G401.6 (cell line): ENCODE data around the gene ETS1.

Experiments
- FAIRE-seq: peaks from 2 replicates; lab custom pipeline; 2012; peaks lifted over from hg19 to GRCh38; lab: Jason Lieb, UNC

The ETS1 gene

DNA sequence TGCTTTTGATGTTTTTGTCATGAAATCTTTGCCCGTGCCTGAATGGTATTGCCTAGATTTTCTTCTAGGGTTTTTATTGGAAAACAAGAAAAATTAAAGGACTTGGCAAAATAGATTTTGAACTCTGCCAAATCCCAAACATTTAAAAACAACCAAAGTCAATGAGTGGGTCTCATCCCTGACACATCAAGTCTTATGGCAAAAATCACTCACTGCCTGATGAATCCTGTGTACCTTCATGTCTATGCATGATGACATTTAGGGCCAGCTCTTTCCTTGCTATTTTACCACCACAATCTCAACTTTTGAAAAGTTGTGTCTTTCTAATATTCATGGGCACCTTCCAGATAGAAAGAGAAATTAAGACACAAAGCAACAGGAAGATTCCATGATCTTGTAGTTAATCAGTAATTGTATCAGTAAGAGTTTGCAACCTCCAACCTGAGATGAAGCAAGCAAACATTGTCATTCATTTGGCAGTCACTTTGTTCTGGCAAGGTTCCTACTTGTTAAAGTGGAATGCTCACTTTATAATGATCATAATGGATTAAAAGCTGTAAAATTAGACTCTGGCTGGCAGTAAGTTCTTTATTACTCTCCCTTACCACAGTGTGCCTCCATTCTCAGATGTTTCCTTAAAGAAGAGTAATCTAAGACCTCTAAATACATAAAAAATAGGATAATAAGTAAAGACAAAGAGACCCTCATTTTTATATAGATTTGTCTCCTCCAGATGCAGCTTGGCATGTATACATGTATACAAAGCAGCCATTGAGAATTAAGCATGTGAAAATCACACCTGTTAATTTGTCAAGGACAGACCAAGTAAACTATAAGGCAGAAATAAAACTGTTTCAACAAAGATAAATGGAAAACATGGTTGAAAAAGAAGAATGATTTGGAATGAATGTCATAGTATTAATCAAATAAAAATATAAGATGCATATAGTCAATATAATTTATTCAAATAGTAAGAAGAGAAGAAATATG is 51.6 kb downstream of the ETS1 start:
- FAIRE-seq, result no peak

DNA sequence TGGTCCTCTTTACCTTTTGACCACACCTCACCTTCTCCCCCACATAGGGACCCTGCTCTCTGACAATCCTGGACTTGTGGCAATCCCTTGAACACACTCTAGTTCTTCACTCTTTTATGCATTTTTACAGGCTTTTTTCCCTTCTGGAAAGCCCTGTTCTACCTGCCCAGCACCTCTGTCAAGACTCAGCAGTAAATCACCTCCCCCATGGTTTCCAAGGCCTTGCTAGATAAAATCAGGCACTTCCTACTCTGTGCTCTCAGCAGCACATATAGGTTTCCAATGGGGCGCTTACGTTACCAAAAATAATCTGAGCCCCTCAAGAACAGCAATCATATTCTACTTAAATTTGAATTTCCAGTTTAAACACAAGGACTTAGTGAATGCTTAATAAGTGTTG is 53.9 kb downstream of the ETS1 start:
- no peak for FAIRE-seq

DNA sequence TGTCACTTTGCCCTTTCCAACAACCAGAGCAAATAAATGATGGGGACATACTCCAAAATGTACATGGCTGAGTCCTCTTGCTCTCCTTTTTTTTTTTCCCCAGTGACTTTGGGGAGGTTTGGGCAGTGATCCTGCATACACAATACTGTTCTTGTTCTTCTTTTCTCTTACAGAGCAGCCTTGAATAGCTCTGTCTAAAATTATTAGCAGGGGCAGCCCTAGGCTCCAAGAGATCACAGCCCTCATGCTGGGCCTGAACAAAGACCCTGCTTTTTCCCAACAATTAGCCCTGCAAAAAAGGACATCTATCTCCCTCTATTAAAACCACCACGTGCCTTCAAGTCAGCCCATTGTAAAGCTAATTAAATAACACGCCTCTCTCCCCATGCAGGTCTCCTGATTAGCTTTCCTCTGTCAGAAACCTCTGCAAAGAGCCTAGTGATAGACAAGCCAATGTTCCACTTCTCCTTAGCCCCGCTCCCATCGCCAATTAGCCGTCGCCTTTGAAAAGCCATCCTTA is 54.7 kb downstream of the ETS1 start:
- FAIRE-seq, result no peak

DNA sequence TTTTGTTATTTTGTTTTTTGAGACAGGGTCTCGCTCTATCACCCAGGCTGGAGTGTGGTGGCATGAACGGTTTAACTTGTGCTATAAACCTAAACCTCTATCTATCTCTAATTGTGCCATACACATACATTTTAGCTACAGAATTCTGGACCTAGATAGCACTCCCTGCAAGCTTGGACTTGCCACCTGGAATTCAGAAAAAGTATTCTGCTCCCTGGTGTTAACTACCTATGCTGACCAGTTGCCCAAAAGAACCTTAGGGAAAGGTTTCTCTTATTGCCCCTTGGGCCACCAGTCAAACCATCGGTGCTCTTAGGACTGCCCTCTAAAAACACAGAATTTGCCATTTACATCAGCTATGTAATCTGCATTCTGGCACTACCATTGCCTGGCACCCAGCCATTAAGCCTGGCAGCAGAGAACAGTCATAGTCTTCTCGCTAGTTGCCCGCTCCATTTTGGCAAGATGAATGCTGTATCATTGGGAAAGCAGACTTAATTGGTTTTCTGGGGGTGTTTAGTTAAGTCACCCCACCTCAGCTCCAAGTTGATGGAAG is 55.3 kb downstream of the ETS1 start:
- FAIRE-seq, result no peak

DNA sequence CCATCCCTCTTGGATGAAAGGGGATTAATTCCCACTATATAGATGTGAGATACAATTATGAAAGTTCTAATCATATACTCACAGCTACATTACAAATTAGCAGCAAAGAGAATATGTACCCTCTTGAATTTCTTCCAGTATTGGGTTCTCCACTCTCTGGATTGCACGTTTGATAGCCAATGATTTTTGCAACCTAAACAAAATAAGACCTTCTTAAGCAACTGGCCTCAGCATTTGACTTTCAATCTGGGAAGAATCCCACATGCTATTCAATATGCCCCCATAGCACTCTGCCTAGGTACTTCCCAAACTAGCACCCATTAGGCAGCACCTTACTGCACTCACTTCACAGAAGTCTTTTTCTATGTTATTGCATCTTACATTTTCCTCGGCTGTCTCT is 55.8 kb downstream of the ETS1 start:
- FAIRE-seq, result no peak

DNA sequence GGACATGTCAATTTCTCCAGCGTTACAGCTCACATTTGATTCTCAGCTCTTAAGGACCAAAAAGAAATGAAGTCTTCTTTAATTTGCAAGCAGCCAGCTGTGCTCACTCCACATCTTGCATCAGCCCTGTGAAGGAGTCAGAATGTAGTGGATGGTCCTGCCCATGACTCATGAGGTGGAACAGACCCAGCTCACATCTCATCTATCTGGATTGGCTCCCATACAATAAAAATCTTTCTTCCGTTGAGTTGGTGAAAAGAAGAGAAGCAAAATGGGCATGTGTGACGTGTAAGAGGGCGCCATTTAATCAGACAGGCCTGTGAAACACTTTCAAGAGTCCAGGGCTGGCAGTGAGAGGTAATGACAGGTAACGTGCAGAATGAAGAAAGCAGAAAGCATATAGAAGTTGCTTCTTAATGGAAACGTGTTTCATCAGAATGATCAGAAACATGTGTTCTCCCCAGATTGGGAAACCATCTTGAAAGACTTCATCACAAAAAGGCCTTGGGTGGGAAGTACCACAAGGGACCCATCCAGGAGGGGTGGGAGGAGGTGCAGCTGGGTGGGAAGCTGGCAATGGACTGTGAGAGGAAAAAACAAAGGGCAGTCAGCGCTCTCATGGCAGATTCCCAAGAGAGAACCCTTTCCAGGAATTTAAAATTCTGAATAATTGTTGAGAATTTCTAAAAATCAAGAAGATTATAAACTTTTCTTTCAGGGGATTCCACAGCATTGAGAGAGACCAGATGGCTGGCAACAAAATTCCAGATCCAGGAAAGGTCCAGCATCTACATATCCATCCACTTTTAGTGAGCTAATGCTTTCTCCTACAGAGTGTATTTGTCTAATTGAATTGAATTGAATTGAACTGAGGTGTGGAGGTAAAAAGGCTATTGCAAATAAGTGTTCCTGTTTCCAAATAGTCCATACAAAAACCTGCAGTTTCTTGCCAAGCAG is 57.0 kb downstream of the ETS1 start:
- no peak for FAIRE-seq

DNA sequence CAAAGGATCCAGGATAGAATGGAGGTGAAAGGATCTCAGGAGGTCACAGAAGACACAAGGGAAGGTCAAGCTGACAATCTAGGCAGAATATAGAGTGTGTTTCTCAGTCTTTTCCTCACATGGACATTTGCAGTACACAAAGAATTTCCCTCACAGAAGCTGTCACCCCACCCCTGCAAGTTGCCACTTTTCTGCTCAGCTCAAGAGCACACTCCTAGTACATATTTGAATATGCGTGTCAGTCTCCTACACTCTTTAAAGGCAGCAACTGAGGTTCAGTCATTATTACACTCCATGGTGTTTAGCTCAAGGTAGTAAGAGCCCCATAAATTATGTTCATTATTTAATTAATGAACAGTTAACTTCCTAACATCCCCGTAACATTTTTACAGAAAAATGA is 59.1 kb downstream of the ETS1 start:
- no peak for FAIRE-seq

DNA sequence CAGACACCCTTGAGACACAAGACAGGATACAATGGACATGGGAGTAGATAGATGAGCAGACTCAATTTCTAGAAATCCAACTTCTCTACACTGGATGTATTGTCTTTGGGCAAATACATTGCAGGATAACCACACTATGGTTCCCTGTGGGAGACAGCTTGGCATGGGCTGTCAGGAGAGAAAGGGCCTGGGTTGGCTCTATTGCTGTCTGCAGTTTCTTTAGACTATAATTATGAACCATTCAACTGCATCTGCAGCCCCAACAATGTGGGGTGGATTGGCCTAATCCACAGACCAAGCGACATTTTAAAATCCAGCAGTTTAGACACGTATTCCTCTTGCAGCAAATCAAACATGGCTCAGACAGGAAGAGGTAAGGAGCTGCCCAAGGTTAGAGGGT is 60.3 kb downstream of the ETS1 start:
- FAIRE-seq, result no peak

DNA sequence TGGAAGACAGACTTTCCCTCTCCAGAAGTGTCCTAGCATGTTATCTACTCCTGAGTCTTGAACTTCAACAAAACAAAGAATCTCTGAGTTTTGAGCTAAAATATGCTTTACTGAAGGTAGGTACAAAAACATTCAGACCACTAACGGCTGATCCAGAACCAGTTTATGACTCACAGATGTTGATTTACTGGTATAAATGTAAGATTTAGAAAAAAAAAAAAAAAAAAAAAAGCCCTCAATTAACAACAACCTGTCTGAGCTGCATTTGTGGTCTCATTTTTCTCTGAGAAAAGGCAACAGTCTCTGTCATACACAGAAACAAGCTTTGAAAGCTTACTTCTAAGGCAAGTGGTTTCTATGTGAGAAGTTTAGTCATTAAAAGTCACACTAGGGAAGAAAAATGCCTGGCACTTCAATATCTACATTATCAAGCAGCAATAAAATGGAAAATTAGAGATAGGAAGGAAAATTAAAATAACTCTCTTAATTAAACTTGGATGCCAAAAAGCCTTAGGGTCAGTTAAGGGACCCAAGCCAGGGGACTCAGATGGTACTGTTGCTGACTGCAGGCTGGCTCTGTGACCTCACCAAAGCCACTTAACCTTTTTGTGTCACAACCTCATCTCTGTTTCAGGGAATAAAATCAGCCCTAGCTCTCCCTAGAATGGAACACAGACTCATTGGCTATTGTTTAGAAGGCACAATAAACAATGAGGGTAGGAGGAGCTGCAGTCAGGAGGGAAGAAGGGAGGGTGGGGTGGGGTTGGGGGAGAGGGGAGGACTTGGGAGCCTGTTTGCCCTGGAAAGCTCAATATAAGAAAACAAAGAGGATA is 61.7 kb downstream of the ETS1 start:
- no peak for FAIRE-seq

DNA sequence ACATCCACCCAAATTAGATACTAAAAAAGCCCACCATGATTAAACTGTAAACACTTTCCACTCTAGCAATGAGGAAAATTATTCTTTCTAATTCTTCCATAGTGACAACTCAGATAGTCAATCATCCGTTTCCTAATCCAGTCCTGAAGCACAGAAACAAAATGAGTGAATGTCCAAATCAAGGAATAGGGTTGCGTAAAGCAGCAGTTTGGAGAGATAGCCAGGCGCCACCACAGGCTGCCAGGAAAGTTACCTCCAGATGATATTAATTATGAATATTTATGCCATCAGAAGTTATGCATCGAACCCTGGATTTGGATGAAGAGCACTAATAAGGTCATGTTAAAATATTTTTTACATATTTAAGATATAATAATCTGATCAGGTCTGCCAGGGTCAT is 63.2 kb downstream of the ETS1 start:
- FAIRE-seq, result no peak

DNA sequence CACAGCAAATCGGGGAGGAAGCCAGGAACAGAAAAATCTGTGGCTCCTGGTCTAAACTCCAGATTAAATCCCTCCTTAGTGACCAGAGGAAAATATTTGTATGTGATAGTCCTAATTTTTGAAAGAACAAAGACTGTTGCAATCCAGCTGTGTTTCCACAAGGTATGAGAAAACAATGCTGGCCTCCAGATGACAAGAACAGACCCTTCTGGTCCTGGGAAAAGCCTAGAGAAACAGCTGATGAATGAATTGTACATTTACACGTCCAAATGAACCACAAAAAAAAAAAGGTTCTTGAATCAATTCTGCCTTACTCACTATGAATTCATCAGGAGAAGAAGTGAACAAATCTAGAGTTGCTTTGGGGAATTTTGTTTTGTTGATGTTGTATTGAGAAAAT is 63.7 kb downstream of the ETS1 start:
- no peak for FAIRE-seq

DNA sequence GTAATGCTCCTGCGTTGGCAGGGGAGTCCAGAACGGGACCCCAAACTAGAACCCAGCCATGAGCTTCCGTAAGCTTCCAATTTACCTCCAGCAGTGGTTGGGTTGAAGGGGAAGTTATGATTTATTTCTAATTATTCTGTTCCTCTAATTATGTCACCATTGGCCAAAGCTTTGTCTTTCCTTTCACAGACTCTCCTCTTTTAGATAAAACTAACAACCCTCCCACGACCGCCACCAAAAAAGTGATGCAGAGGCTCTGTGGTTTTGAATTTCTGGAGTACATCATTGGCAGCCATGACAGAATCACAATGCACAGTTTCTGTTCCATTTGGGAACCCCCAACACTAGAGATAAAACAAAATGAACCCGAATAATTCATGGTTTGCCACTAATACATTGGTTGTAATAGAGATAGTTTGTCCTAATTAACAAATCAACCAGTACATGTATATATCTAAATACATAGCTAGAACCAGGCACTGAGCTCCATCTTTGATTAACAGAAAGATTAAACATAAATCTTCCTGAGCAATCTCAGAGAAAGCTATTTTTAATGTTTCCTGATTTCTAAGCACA is 64.3 kb downstream of the ETS1 start:
- FAIRE-seq, result no peak

DNA sequence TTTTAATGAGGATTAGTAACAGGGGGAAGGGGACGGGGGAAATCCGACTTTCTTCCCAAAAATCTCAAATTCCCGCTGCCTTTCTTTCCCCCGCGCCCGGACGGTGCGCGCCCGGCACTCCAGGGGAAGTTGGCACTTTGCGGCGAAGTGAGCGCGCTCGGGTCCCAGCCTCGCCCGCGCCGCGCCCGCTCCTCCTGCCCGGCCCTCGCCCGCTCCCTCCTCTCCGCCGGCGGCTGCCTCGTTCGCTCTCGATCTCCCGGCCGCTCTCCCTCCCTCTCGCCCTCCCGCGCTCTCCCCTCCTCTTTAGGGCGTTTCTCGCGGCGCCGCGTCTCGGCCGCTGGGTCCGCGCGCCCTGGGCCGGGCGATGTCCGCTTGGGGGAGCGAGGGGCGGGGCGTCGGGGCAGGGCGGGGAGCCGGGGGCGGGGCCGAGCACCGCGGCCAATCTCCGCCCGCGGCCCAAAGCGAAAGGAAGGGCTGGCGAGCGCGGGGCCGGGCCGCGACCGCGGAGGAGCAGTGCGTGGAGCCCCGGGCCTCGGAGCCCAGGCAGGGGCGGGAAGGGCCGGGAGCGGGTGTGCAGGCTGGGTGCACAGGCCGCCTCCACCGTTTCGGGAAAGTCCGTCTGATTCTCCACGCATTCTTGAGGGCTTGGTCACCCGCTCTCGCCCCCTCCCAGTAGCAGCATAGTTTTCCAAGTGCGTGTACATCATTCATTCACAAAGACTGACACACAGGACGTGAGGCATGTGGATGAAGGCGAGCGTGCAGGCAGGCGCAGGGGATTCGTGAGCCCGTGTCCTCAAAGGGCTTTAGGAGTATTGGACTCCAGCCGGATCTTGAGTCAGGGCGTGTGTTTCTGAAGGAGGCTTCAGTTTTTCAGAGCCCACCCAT is 65.1 kb downstream of the ETS1 start:
- FAIRE-seq, result no peak

DNA sequence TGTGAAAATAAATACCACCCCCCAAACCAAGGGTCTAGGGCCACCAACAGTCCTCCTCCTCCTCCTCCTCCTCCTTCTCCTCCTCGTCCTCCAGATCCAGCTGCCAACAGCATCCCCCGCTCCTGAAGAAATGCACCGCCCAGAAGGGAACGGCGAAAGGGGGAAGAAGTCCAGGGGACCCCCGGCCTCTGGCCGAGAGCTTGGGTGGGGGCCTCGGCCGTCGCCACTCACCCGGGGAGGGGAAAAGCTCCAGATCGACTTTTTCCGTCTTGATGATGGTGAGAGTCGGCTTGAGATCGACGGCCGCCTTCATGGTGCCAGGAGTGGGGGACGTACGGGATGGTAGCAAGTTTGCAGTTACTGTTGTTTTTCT is 65.7 kb downstream of the ETS1 start:
- no peak for FAIRE-seq

DNA sequence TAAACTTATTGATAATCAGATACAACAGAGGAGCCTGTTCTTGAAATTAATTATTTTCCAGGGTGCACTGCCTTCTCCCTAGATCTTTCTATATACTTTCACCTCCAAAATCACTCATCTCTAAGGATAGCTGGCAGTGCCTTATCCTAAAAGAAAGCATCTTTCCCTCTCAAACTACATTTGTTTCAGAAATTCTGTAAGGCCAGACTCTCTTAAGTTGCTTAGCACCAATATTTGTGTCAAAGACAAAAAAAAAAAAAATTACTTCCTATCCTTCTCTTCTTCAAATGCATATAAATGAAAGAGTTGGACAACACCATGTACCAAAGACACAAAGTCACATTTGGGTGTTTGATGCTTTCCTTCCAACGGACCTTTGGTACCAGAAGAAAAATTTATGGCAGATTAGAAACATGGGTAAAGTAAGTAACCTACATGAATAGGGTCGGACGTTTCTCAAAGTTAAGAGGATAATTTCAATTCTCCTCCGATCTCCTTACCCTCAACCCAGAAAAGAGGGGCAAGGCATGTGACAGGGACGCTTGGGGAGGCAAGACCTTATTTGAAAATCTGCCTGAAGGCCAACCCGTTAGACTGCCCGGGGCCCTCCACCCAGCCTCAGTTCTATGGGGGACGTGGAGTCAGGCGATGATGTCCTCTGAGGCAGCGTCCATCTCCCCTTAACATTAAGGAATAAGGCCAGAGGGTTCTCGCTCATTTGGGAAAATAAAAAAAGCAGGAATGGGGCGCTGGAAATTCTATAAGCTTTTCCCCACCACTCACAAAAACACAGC is 66.3 kb downstream of the ETS1 start:
- FAIRE-seq, result no peak

DNA sequence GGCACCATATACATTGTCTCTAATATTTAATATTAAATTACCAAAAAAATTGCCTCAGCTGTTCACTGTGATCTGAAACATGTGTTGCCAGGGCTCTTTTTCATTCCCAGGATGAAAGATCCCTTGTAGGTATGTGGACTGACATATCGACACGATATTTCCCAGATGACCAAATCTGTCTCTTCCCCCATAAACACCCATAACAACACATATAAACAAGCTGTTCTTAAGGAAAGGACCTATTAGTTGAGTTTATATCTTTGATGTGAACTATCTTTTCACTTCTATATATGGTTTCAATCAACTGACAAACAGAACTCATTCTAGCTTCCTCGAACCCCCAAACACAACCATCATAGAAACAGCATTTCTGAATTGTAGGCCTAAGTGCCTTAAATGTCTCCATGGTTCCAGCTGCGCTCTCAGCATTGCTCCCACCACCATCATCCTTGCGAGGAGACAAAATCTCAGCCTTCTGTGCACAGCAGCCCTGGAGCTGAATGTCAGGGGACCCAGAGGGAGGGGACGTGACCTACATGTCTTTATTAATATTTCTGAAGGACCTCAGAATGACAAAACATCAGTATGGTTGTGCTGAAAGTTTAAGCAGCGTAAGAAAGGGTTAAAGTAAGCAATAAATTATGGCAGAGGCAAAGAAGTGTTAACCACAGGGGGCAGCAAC is 67.0 kb downstream of the ETS1 start:
- FAIRE-seq, result no peak

DNA sequence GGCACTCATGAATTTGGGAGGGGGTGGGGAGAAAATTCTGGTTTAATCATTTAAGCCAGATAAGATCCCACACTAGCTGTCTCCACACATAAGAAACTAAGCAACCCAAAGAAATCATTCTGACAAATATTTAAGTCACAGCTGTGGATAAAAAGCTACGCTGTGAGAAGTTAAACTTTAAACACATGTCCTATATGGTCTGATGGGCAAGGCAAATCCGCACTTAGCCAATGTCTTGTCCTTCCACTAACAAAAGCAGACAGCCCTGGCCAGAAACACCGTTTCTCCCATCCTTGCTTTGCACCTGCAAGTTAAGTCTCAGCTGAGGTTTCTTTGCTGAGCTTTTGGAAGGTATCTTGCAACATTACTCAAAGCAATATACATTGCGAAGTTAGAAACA is 68.0 kb downstream of the ETS1 start:
- no peak for FAIRE-seq

DNA sequence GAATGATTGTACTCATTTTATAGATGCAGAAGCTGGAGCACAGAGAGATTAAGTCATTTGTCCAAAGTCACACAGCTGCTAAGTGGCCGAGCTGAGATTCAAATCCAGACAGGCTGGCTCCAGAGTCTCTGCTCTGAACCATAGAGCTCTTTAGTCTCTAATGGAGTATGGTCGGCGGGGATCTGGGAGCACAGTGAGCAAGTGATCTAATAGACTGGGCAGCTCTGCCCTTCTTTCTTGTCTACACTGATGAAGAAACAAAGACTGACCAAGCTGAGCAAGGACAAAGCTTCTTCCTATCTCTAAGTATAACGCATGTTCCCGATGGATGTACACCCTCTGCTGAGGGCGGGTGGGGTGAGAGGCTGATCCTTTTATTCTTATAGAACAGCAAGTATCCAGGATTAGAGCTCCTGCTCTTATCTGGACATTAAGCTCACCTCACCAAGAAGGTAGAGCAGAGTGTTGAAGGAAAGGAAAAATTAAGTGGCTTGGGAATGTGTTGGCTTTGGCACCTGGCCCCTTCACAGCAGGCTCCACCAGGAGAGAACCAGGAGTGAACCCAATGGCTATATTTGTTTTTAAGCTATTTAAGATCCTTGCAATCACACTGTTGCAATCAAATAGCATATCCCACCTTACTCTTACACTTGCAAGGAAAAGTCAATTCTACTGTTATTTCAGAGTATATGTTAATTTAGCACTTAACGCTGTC is 68.7 kb downstream of the ETS1 start:
- no peak for FAIRE-seq
